Type B pancreatic cell (in vitro differentiated cells): ENCODE measurements around the gene FOCAD. TPM values are rescaled to one million over a fixed set of nuclear protein-coding genes. Genes with fewer than 3 reads are reported as not detected.

Source experiments
- DNase-seq: peaks from one replicate; pipeline ENCODE4 v3.0.0; 2021; ENCODE audit warnings: mixed read lengths; ENCODE audit not compliant: unreplicated experiment; ENCODE audit errors: extremely low spot score
- H3K27ac Mint-ChIP-seq: 2 replicates; pipeline ENCODE4 v1.8.0; 2021; ENCODE audit warnings: mild to moderate bottlenecking, mixed read lengths
- H3K27me3 Mint-ChIP-seq: 2 replicates; pipeline ENCODE4 v1.8.0; 2021; ENCODE audit warnings: mixed read lengths
- H3K36me3 Mint-ChIP-seq: 2 replicates; pipeline ENCODE4 v1.8.0; 2021; ENCODE audit warnings: mixed read lengths
- H3K4me1 Mint-ChIP-seq: one replicate; pipeline ENCODE4 v1.8.0; 2021; ENCODE audit warnings: mixed read lengths; ENCODE audit not compliant: unreplicated experiment
- H3K4me3 Mint-ChIP-seq: 2 replicates; pipeline ENCODE4 v1.8.0; 2021; ENCODE audit warnings: mild to moderate bottlenecking, mixed read lengths
- H3K9me3 Mint-ChIP-seq: 2 replicates; pipeline ENCODE4 v1.8.0; 2021; ENCODE audit warnings: mixed read lengths
- total RNA-seq: library from RNA; stranded (reverse); gene quantifications from 2 replicates; pipeline ENCODE4 v1.2.1, GENCODE V29; 2021; ENCODE audit warnings: low replicate concordance
- TF ChIP-seq, protein P1 (sequence below): fragments of 200-600 bp; sonication (generic); conservative IDR thresholded peaks from 2 replicates; pipeline ENCODE4 v1.5.0; 2021; ENCODE audit warnings: antibody characterized with exemption, mild to moderate bottlenecking

The FOCAD gene
- total RNA-seq, 1 donor from 2014 or later = 51.0 TPM

GRCh38 chr9:20734275-20734674 lies 50.2 kb downstream of the FOCAD start:
- TF ChIP-seq, protein P1, sequence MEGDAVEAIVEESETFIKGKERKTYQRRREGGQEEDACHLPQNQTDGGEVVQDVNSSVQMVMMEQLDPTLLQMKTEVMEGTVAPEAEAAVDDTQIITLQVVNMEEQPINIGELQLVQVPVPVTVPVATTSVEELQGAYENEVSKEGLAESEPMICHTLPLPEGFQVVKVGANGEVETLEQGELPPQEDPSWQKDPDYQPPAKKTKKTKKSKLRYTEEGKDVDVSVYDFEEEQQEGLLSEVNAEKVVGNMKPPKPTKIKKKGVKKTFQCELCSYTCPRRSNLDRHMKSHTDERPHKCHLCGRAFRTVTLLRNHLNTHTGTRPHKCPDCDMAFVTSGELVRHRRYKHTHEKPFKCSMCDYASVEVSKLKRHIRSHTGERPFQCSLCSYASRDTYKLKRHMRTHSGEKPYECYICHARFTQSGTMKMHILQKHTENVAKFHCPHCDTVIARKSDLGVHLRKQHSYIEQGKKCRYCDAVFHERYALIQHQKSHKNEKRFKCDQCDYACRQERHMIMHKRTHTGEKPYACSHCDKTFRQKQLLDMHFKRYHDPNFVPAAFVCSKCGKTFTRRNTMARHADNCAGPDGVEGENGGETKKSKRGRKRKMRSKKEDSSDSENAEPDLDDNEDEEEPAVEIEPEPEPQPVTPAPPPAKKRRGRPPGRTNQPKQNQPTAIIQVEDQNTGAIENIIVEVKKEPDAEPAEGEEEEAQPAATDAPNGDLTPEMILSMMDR = no peak
- H3K36me3 Mint-ChIP-seq = peaks cover 23% of the 10 kb centered on the region
- no peaks in the 10 kb centered on the region for H3K27me3 Mint-ChIP-seq
- no peaks in the 10 kb centered on the region for H3K4me1 Mint-ChIP-seq
- no peaks in the 10 kb centered on the region for H3K9me3 Mint-ChIP-seq
- no peak overlapping the region for H3K4me3 Mint-ChIP-seq
- no peak overlapping the region for H3K27ac Mint-ChIP-seq
- no peak for DNase-seq

DNA sequence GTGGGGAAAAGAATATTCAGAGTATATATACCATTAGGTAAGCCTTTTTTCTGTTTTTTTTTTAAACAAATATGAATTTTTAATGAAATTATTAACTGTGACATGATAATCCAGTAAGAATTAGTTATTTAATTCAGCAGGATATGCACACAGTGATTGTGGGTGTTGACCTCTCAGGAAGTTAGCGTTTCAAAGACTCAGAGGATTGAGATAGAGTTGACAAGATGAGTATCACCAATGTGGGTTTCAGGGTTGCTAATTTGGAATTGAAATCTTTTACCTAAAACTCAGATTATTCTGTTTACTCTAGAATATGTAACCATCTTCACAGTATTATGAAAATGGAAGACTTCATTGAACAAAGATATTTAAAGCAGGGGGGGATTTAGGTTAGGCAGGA lies 56.2 kb downstream of the FOCAD start:
- H3K4me3 Mint-ChIP-seq = no peak overlapping the region
- TF ChIP-seq, protein P1 = no peak
- DNase-seq = no peak
- no peaks in the 10 kb centered on the region for H3K4me1 Mint-ChIP-seq
- H3K27me3 Mint-ChIP-seq = no peaks in the 10 kb centered on the region
- H3K27ac Mint-ChIP-seq = no peak overlapping the region
- no peaks in the 10 kb centered on the region for H3K9me3 Mint-ChIP-seq
- peaks cover 27% of the 10 kb centered on the region for H3K36me3 Mint-ChIP-seq

GRCh38 chr9:20740929-20741582 lies 57.0 kb downstream of the FOCAD start:
- TF ChIP-seq, protein P1 = no peak
- no peaks in the 10 kb centered on the region for H3K27me3 Mint-ChIP-seq
- DNase-seq = no peak
- H3K27ac Mint-ChIP-seq = no peak overlapping the region
- H3K4me1 Mint-ChIP-seq = no peaks in the 10 kb centered on the region
- H3K36me3 Mint-ChIP-seq = peaks cover 32% of the 10 kb centered on the region
- H3K4me3 Mint-ChIP-seq = no peak overlapping the region
- H3K9me3 Mint-ChIP-seq = no peaks in the 10 kb centered on the region

DNA sequence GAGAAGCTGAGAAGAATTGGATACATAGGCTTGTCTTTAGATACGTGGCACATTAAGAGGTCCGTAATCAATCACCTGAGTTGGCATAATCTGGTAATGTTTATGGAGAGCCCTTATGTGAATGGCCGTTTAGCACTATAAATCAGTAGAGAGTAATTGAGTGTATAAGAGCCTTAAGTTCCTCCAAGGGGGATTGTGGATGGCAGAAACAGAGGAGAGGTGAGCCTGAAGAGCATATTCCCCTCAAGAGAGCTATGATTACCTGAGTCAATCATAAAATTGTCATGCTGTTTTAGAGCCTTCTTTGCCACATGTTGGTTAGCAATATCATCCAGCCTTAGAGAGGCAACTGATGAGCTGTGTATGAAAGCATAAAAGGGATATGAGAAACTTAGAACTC lies 58.8 kb downstream of the FOCAD start:
- Mint-ChIP-seq H3K36me3 (peaks cover 31% of the 10 kb centered on the region), H3K4me1 (no peaks in the 10 kb centered on the region), H3K27me3 (no peaks in the 10 kb centered on the region), H3K9me3 (no peaks in the 10 kb centered on the region), H3K27ac (no peak overlapping the region), H3K4me3 (no peak overlapping the region)
- TF ChIP-seq, protein P1 = no peak
- no peak for DNase-seq

GRCh38 chr9:20744036-20744630 lies 60.1 kb downstream of the FOCAD start:
- no peaks in the 10 kb centered on the region for H3K9me3 Mint-ChIP-seq
- peaks cover 7% of the 10 kb centered on the region for H3K4me1 Mint-ChIP-seq
- no peak for DNase-seq
- peaks cover 24% of the 10 kb centered on the region for H3K36me3 Mint-ChIP-seq
- no peaks in the 10 kb centered on the region for H3K27me3 Mint-ChIP-seq
- no peak overlapping the region for H3K4me3 Mint-ChIP-seq
- no peak overlapping the region for H3K27ac Mint-ChIP-seq
- TF ChIP-seq, protein P1 = no peak
